H1 (cell line): Measurements from ENCODE around the gene ZCCHC9. TPM values are rescaled to one million over a fixed set of nuclear protein-coding genes. Genes with fewer than 3 reads are reported as not detected.

Experiments
- CTCF ChIA-PET: fragments of 300-600 bp; sonication (Branson Sonifier 250); formaldehyde crosslinking; loops from one replicate; lab custom pipeline; 2021; ENCODE audit not compliant: partially characterized antibody; lab: Charles Lee
- POLR2A ChIA-PET: fragments of 300-600 bp; sonication (Branson Sonifier 250); formaldehyde crosslinking; loops from one replicate; lab custom pipeline; 2021; ENCODE audit warnings: inconsistent platforms; ENCODE audit not compliant: partially characterized antibody; lab: Charles Lee
- DNase-seq, 2 experiments: peaks; one replicate each; pipeline versions ENCODE4 v3.0.0 to v3.0.0-alpha.2; 2010 to 2022; ENCODE audit warnings: low spot score in 2 of 2, low read depth in 1 of 2, mixed read lengths in 1 of 2
- FAIRE-seq: peaks from 2 replicates; lab custom pipeline; 2011; peaks lifted over from hg19 to GRCh38; lab: Jason Lieb, UNC
- H2AFZ ChIP-seq: 2 replicates; pipeline ENCODE4 v1.8.1; 2012; ENCODE audit warnings: low read length, inconsistent platforms
- H2AK5ac ChIP-seq: 2 replicates; pipeline ENCODE4 v1.6.1; 2013; ENCODE audit warnings: low read depth, low read length
- H2BK120ac ChIP-seq: replicated peaks from 2 replicates; pipeline ENCODE3; 2013; ENCODE audit warnings: low read depth, low read length, inconsistent platforms
- H2BK12ac ChIP-seq: 2 replicates; pipeline ENCODE4 v1.6.1; 2013; ENCODE audit warnings: low read depth, low read length
- H2BK15ac ChIP-seq: 2 replicates; pipeline ENCODE4 v1.6.1; 2013; ENCODE audit warnings: low read length
- H2BK20ac ChIP-seq: 2 replicates; pipeline ENCODE4 v1.6.1; 2013; ENCODE audit warnings: low read length
- H2BK5ac ChIP-seq: 2 replicates; pipeline ENCODE4 v1.6.1; 2013; ENCODE audit warnings: low read depth, low read length
- H3K14ac ChIP-seq: 2 replicates; pipeline ENCODE4 v1.6.1; 2013; ENCODE audit warnings: inconsistent platforms; ENCODE audit not compliant: insufficient read length
- H3K18ac ChIP-seq: 2 replicates; pipeline ENCODE4 v1.6.1; 2013; ENCODE audit warnings: low read length; ENCODE audit errors: extremely low read depth
- H3K23ac ChIP-seq: 2 replicates; pipeline ENCODE4 v1.6.1; 2013; ENCODE audit warnings: inconsistent platforms; ENCODE audit not compliant: insufficient read length
- H3K23me2 ChIP-seq: 2 replicates; pipeline ENCODE4 v1.6.1; 2013; ENCODE audit warnings: low read depth, low read length
- H3K27ac ChIP-seq: 2 replicates; pipeline ENCODE4 v1.6.1; 2011; ENCODE audit warnings: low read depth, low read length, inconsistent platforms
- H3K27me3 ChIP-seq, 4 experiments: replicated peaks in 1 of 4; 1 replicate in 1 of 4; 2 replicates in 3 of 4; pipeline versions ENCODE4 v1.6.1 to v1.8.1; 2011 to 2013; ENCODE audit warnings: low read length in 3 of 4, mild to moderate bottlenecking in 3 of 4, inconsistent platforms in 2 of 4, mixed read lengths in 2 of 4, moderate library complexity in 1 of 4; ENCODE audit not compliant: control insufficient read depth in 3 of 4, insufficient read depth in 3 of 4; ENCODE audit errors: extremely low read depth in 1 of 4
- H3K36me3 ChIP-seq, 4 experiments: 2 replicates each; pipeline versions ENCODE4 v1.6.1 to v1.8.1; 2011 to 2013; ENCODE audit warnings: mild to moderate bottlenecking in 4 of 4, low read length in 3 of 4, moderate library complexity in 2 of 4, control low read depth in 1 of 4, inconsistent platforms in 1 of 4; ENCODE audit not compliant: insufficient read depth in 4 of 4, control insufficient read depth in 2 of 4
- H3K4ac ChIP-seq: replicated peaks from 2 replicates; pipeline ENCODE3; 2013; ENCODE audit warnings: low read length, low read depth, mixed read lengths, inconsistent platforms; ENCODE audit not compliant: insufficient read length
- H3K4me1 ChIP-seq, 4 experiments: replicated peaks in 1 of 4; 1 replicate in 1 of 4; 2 replicates in 3 of 4; pipeline versions ENCODE4 v1.6.1 to v1.8.1; 2011 to 2013; ENCODE audit warnings: low read length in 3 of 4, inconsistent platforms in 2 of 4, mixed read lengths in 1 of 4; ENCODE audit not compliant: insufficient read depth in 4 of 4, control insufficient read depth in 3 of 4
- H3K4me2 ChIP-seq, 2 experiments: 2 replicates each; pipeline versions ENCODE4 v1.6.1 to v1.8.1; 2011 to 2013; ENCODE audit warnings: low read depth in 2 of 2, low read length in 2 of 2, control low read depth in 1 of 2, inconsistent platforms in 1 of 2, mild to moderate bottlenecking in 1 of 2; ENCODE audit not compliant: insufficient read depth in 1 of 2
- H3K4me3 ChIP-seq, 4 experiments: fragments of 200-600, 300-600 bp in 1 of 4; sonication (generic), shearing (Covaris generic), sonication (Bioruptor Twin) in 1 of 4; 2 replicates each; pipeline versions ENCODE4 v1.5.1 to v1.8.1; 2011 to 2016; ENCODE audit warnings: low read length in 4 of 4, low read depth in 3 of 4, control low read depth in 2 of 4, inconsistent platforms in 2 of 4, mild to moderate bottlenecking in 2 of 4, mixed read lengths in 1 of 4, moderate library complexity in 1 of 4; ENCODE audit not compliant: insufficient read depth in 2 of 4; ENCODE audit errors: extremely low read depth in 1 of 4
- H3K56ac ChIP-seq: replicated peaks from 2 replicates; pipeline ENCODE3; 2013; ENCODE audit warnings: low read depth, mild to moderate bottlenecking, mixed read lengths, low read length, inconsistent platforms; ENCODE audit not compliant: insufficient read length
- H3K79me1 ChIP-seq: 2 replicates; pipeline ENCODE4 v1.6.1; 2013; ENCODE audit warnings: low read depth, low read length, control low read depth
- H3K79me2 ChIP-seq, 2 experiments: 2 replicates each; pipeline versions ENCODE4 v1.6.1 to v1.8.1; 2012 to 2013; ENCODE audit warnings: low read length in 2 of 2, mild to moderate bottlenecking in 2 of 2, inconsistent platforms in 1 of 2; ENCODE audit not compliant: insufficient read depth in 2 of 2, control insufficient read depth in 1 of 2
- H3K9ac ChIP-seq, 4 experiments: replicated peaks in 1 of 4; 1 replicate in 1 of 4; 2 replicates in 3 of 4; pipeline versions ENCODE4 v1.6.1 to v1.8.1; 2011 to 2013; ENCODE audit warnings: low read depth in 3 of 4, low read length in 3 of 4, control low read depth in 2 of 4, mild to moderate bottlenecking in 2 of 4, moderate library complexity in 2 of 4, inconsistent platforms in 1 of 4; ENCODE audit errors: extremely low read depth in 1 of 4
- H3K9me3 ChIP-seq, 2 experiments: 2 replicates each; pipeline versions ENCODE4 v1.6.1 to v1.8.1; 2012 to 2013; ENCODE audit warnings: mild to moderate bottlenecking in 2 of 2, moderate library complexity in 2 of 2, control low read depth in 1 of 2, inconsistent platforms in 1 of 2, low read depth in 1 of 2, low read length in 1 of 2, mixed read lengths in 1 of 2; ENCODE audit not compliant: insufficient read depth in 2 of 2
- H4K20me1 ChIP-seq, 2 experiments: replicated peaks in 1 of 2; 2 replicates each; pipeline versions ENCODE3 to v1.8.1; 2011 to 2013; ENCODE audit warnings: inconsistent platforms in 2 of 2, low read length in 2 of 2, mild to moderate bottlenecking in 1 of 2; ENCODE audit not compliant: insufficient read depth in 2 of 2, control insufficient read depth in 1 of 2
- H4K5ac ChIP-seq: 2 replicates; pipeline ENCODE4 v1.6.1; 2013; ENCODE audit warnings: low read length, low read depth, mixed read lengths, inconsistent platforms; ENCODE audit not compliant: insufficient read length
- H4K8ac ChIP-seq: 2 replicates; pipeline ENCODE4 v1.8.0; 2013; ENCODE audit warnings: mild to moderate bottlenecking, moderate library complexity, low read length, inconsistent platforms; ENCODE audit not compliant: insufficient read depth; ENCODE audit errors: extremely low read depth
- H4K91ac ChIP-seq: replicated peaks from 2 replicates; pipeline ENCODE3; 2013; ENCODE audit warnings: low read length, mixed read lengths, inconsistent platforms; ENCODE audit not compliant: insufficient read length
- BRCA1 ChIP-seq: IDR thresholded peaks from 2 replicates; pipeline ENCODE4 v1.6.1; 2012; ENCODE audit warnings: low read depth, low read length, improper control_type of control experiment
- CHD2 ChIP-seq: IDR thresholded peaks from 2 replicates; pipeline ENCODE4 v1.6.1; 2012; ENCODE audit warnings: low read length, improper control_type of control experiment
- GABPA ChIP-seq: IDR thresholded peaks from 2 replicates; pipeline ENCODE4 v1.6.1; 2011; ENCODE audit warnings: mild to moderate bottlenecking, low read length, moderate library complexity, borderline replicate concordance; ENCODE audit not compliant: insufficient read depth
- JUN ChIP-seq: IDR thresholded peaks from 2 replicates; pipeline ENCODE4 v1.6.1; 2011; ENCODE audit warnings: low read depth, mild to moderate bottlenecking, improper control_type of control experiment, low read length
- KDM1A ChIP-seq: fragments of 200-600, 300-600 bp; sonication (generic); IDR thresholded peaks from 2 replicates; pipeline ENCODE4 v1.7.1; 2016; ENCODE audit warnings: mild to moderate bottlenecking, low read length, borderline replicate concordance
- POU5F1 ChIP-seq: IDR thresholded peaks from 2 replicates; pipeline ENCODE4 v1.6.1; 2011; ENCODE audit warnings: low read depth, mild to moderate bottlenecking, low read length, moderate library complexity
- RFX5 ChIP-seq: IDR thresholded peaks from 2 replicates; pipeline ENCODE4 v1.6.1; 2011; ENCODE audit warnings: low read depth, low read length, improper control_type of control experiment, borderline replicate concordance
- SP2 ChIP-seq: IDR thresholded peaks from 2 replicates; pipeline ENCODE4 v1.6.1; 2012; ENCODE audit warnings: mild to moderate bottlenecking, low read length, inconsistent platforms
- SP4 ChIP-seq: IDR thresholded peaks from 2 replicates; pipeline ENCODE4 v1.6.1; 2012; ENCODE audit warnings: low read length, inconsistent platforms
- SRF ChIP-seq: IDR thresholded peaks from 2 replicates; pipeline ENCODE4 v1.6.1; 2011; ENCODE audit warnings: mild to moderate bottlenecking, low read depth, low read length, moderate library complexity
- TCF12 ChIP-seq: IDR thresholded peaks from 2 replicates; pipeline ENCODE4 v1.6.1; 2011; ENCODE audit warnings: low read depth, mild to moderate bottlenecking, low read length
- YY1 ChIP-seq: IDR thresholded peaks from 2 replicates; pipeline ENCODE4 v1.6.1; 2011; ENCODE audit warnings: low read depth, mild to moderate bottlenecking, low read length
- ZNF274 ChIP-seq: IDR thresholded peaks from 2 replicates; pipeline ENCODE4 v1.7.0; 2012; ENCODE audit warnings: low read length, borderline replicate concordance; ENCODE audit errors: extremely low read depth
- WGBS, 2 experiments: shearing (Covaris generic) in 1 of 2; methylation state at CpG; one replicate each; pipeline versions ENCODE4 v1.1.6 to v1.1.7; 2013 to 2015; ENCODE audit warnings: low lambda C conversion rate in 2 of 2, mixed read lengths in 2 of 2, inconsistent platforms in 1 of 2, low coverage in 1 of 2, missing lambda C conversion rate in 1 of 2; ENCODE audit not compliant: insufficient replicate concordance in 2 of 2, insufficient coverage in 1 of 2, insufficient read length in 1 of 2; ENCODE audit errors: extremely low coverage in 1 of 2, missing lambda C conversion rate in 1 of 2; 5-methylcytosine and 5-hydroxymethylcytosine counted together
- polyA plus RNA-seq, 7 experiments: library from polyadenylated mRNA; depleted of rRNA in 3 of 7; stranded (reverse) in 5 of 7; unstranded in 2 of 7; fragments of >200 nt in 5 of 7; fragments of 200-250 nt in 2 of 7; gene quantifications; 1 replicate in 5 of 7; 2 replicates in 1 of 7; 4 replicates in 1 of 7; pipeline versions ENCODE4 v1.2.1 to v1.2.3, GENCODE V29; 2011 to 2013; ENCODE audit warnings: missing spikeins in 2 of 7, mixed read lengths in 2 of 7
- total RNA-seq: library from RNA; stranded (reverse); fragmentation: NEBNext Ultra II Directional; extraction: Animal tissue kit (Norgen Biotek cat#: 25700); gene quantifications from 2 replicates; pipeline ENCODE4 v1.2.1, GENCODE V29; 2021
- TF ChIP-seq, protein P1 (sequence below): IDR thresholded peaks from 2 replicates; pipeline ENCODE4 v1.6.1; 2011; ENCODE audit warnings: low read depth, mild to moderate bottlenecking, low read length; ENCODE audit not compliant: insufficient read depth

ZCCHC9 gene
- total and polyA plus RNA-seq, 2 of the 8 experiments (the other 6 are each of a cell fraction or from before 2014, with no cell fraction given): 10.9 to 33.6 TPM

DNA sequence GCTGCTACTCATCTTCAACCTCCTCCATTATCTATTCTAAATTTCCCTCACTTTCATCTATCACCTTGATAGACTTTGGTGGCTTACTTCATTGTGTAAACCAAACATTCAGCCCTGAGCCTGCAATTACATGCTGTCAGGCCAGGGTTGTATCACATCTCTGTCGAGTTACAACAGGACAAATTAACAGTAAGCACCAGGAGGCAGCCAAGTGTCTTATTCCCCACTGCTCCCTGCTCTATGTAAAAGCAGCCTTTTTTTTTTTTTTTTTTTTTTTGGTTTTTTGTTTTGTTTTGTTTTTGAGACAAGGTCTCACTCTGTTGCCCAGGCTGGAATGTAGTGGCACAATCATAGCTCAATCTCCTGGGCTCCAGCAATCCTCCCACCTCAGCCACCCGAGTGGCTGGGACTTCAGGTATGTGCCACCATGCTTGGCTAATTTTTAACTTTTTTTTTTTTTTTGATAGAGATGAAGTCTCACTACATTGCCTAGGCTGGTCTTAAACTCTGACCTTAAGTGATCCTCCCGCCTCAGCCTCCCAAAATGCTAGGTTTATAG lies 15.2 kb upstream of the ZCCHC9 start:
- Histone ChIP-seq H4K8ac (no peak overlapping the region), H3K27me3 (no peaks in the 10 kb centered on the region), H2BK120ac (no peak overlapping the region), H3K4me1 (no peaks in the 10 kb centered on the region), H2AK5ac (no peak overlapping the region), H3K4ac (no peak overlapping the region), H3K4me3 (no peak overlapping the region), H3K79me1 (peaks cover 2% of the 10 kb centered on the region; the same call in 1 of the 2 replicates), H4K91ac (no peak overlapping the region), H3K14ac (no peak overlapping the region), H2BK15ac (no peak overlapping the region), H3K36me3 (no peaks in the 10 kb centered on the region; a peak in 1 of 8 replicates), H3K4me2 (no peak overlapping the region), H2BK5ac (no peak overlapping the region), H3K56ac (no peak overlapping the region), H3K23me2 (no peaks in the 10 kb centered on the region), H3K18ac (no peak overlapping the region), H3K27ac (no peak overlapping the region), H4K20me1 (peaks cover 0 to 1% of the 10 kb centered on the region in 2 experiments), H4K5ac (no peak overlapping the region), H2BK20ac (no peak overlapping the region), H3K9ac (no peak overlapping the region), H3K9me3 (no peaks in the 10 kb centered on the region), H3K23ac (no peak overlapping the region), H3K79me2 (peaks cover 0 to 44% of the 10 kb centered on the region in 2 experiments; a peak in 2 of 4 replicates), H2BK12ac (no peak overlapping the region), H2AFZ (no peak overlapping the region)
- 95% methylated on average over 2 of the region's 3 CpGs; no CpG with 5 or more reads in 1 of the 2 experiments for WGBS, 2 experiments
- FAIRE-seq (no peak), DNase-seq (no peak)
- POLR2A ChIA-PET: interaction anchor here (0.9 kb wide), 1 partner anchor 8 kb away, joined by 3 read pairs; no protein-coding TSS in a partner anchor
- CTCF ChIA-PET: interaction anchor here (0.6 to 1.5 kb wide), 4 partner anchors 16 to 92 kb away, joined by 3 to 5 read pairs (median 4); no protein-coding TSS in a partner anchor
- TF ChIP-seq JUN (no peak), CHD2 (no peak), SP4 (no peak), TCF12 (no peak), SRF (no peak), YY1 (no peak), KDM1A (no peak), RFX5 (no peak), POU5F1 (no peak), BRCA1 (no peak), ZNF274 (no peak), SP2 (no peak), GABPA (no peak)
- TF ChIP-seq, protein P1, sequence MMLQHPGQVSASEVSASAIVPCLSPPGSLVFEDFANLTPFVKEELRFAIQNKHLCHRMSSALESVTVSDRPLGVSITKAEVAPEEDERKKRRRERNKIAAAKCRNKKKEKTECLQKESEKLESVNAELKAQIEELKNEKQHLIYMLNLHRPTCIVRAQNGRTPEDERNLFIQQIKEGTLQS: no peak
